Fibroblast of lung (primary cell): Measurements from ENCODE around the gene ZNF394. TPM values are rescaled to one million over a fixed set of nuclear protein-coding genes. Genes with fewer than 3 reads are reported as not detected.

Experiments
- DNase-seq, 2 donors: peaks; one replicate each; pipeline versions ENCODE4 v3.0.0 to v3.0.0-alpha.2; 2010; ENCODE audit warnings: low read depth in 2 of 2
- H2AFZ ChIP-seq: 2 replicates; pipeline ENCODE4 v1.5.1; 2012; ENCODE audit warnings: low read length, control low read depth, inconsistent platforms
- H3K27ac ChIP-seq: 2 replicates; pipeline ENCODE4 v1.5.1; 2011; ENCODE audit warnings: low read length, control low read depth; ENCODE audit not compliant: insufficient read depth
- H3K27me3 ChIP-seq: 2 replicates; pipeline ENCODE4 v1.5.1; 2011; ENCODE audit warnings: mild to moderate bottlenecking, low read length; ENCODE audit not compliant: control insufficient read depth, insufficient read depth
- H3K36me3 ChIP-seq: 2 replicates; pipeline ENCODE4 v1.5.1; 2011; ENCODE audit warnings: low read length; ENCODE audit not compliant: control insufficient read depth, insufficient read depth
- H3K4me1 ChIP-seq: 2 replicates; pipeline ENCODE4 v1.5.1; 2011; ENCODE audit warnings: low read length; ENCODE audit not compliant: control insufficient read depth, insufficient read depth; ENCODE audit errors: extremely low read depth
- H3K4me2 ChIP-seq: 2 replicates; pipeline ENCODE4 v1.5.1; 2011; ENCODE audit warnings: low read length, control low read depth; ENCODE audit not compliant: insufficient read depth; ENCODE audit errors: extremely low read depth
- H3K4me3 ChIP-seq, 4 experiments: fragments of 200-600 bp in 1 of 4; sonication (generic) in 1 of 4; replicated peaks in 1 of 4; 2 replicates each; pipeline ENCODE4 v1.5.1; 2011 to 2016; ENCODE audit warnings: low read length in 4 of 4, low read depth in 3 of 4, mild to moderate bottlenecking in 3 of 4, control low read depth in 2 of 4, inconsistent platforms in 1 of 4, mixed read lengths in 1 of 4; ENCODE audit not compliant: insufficient read depth in 1 of 4; ENCODE audit errors: control extremely low read depth in 1 of 4
- H3K79me2 ChIP-seq: 2 replicates; pipeline ENCODE4 v1.5.1; 2012; ENCODE audit warnings: mild to moderate bottlenecking, low read length, inconsistent platforms; ENCODE audit not compliant: control insufficient read depth, insufficient read depth
- H3K9ac ChIP-seq: 2 replicates; pipeline ENCODE4 v1.5.1; 2011; ENCODE audit warnings: mild to moderate bottlenecking, low read length, control low read depth; ENCODE audit not compliant: insufficient read depth
- H3K9me3 ChIP-seq: 2 replicates; pipeline ENCODE4 v1.5.1; 2012; ENCODE audit warnings: low read depth, low read length; ENCODE audit not compliant: control insufficient read depth, insufficient read depth
- H4K20me1 ChIP-seq: 2 replicates; pipeline ENCODE4 v1.5.1; 2011; ENCODE audit warnings: low read length; ENCODE audit not compliant: control insufficient read depth, insufficient read depth; ENCODE audit errors: extremely low read depth
- CTCF ChIP-seq, 2 donors: IDR thresholded peaks in 1 of 2; conservative IDR thresholded peaks in 1 of 2; 1 replicate in 1 of 2; 2 replicates in 1 of 2; pipeline ENCODE4 v1.5.1; 2011 to 2012; ENCODE audit warnings: low read length in 2 of 2, control low read depth in 1 of 2, inconsistent platforms in 1 of 2, low read depth in 1 of 2, mild to moderate bottlenecking in 1 of 2
- EZH2 ChIP-seq: IDR thresholded peaks from 2 replicates; pipeline ENCODE4 v1.5.1; 2012; ENCODE audit warnings: low read length, control low read depth, mild to moderate bottlenecking; ENCODE audit errors: missing control alignments
- polyA plus RNA-seq, 2 donors: library from polyadenylated mRNA; depleted of rRNA in 1 of 2; stranded (reverse) in 1 of 2; unstranded in 1 of 2; fragments of >200 nt; gene quantifications; 2 replicates each; pipeline ENCODE4 v1.2.1, GENCODE V29; 2011 to 2012; ENCODE audit warnings: missing spikeins in 1 of 2
- total RNA-seq: library from RNA; depleted of rRNA; stranded (reverse); fragments of >200 nt; gene quantifications from 2 replicates; pipeline ENCODE4 v1.2.1, GENCODE V29; 2014

ZNF394 gene
- total and polyA plus RNA-seq, 2 donors (not counting 1 experiment from before 2014, with no cell fraction given) = 9.5 to 20.1 TPM

- Histone ChIP-seq H3K27me3 (no peaks in the 10 kb centered on the region), H2AFZ (no peak overlapping the region), H3K9me3 (no peaks in the 10 kb centered on the region), H3K4me1 (no peaks in the 10 kb centered on the region), H3K4me3 (no peak overlapping the region), H3K4me2 (no peak overlapping the region), H4K20me1 (no peaks in the 10 kb centered on the region), H3K27ac (no peak overlapping the region), H3K79me2 (no peaks in the 10 kb centered on the region), H3K36me3 (peaks cover 4% of the 10 kb centered on the region), H3K9ac (no peak overlapping the region)
- TF ChIP-seq EZH2 = no peak
- TF ChIP-seq CTCF (conservative IDR thresholded peaks at IDR 0.05 in 1 of 2, IDR thresholded peaks at IDR 0.05 in 1 of 2; ENCODE audit: low read depth in 1 of 2, low read length in 2 of 2) = no peak
- no peak for DNase-seq
These were observed 43.1 kb upstream of the ZNF394 start for GRCh38 chr7:99543081-99543671.

GRCh38 chr7:99541212-99541611 is 41.1 kb upstream of the ZNF394 start:
- Histone ChIP-seq H3K27ac (no peak overlapping the region), H3K4me2 (no peak overlapping the region), H3K4me1 (no peaks in the 10 kb centered on the region), H4K20me1 (no peaks in the 10 kb centered on the region), H3K36me3 (peaks cover 1% of the 10 kb centered on the region), H2AFZ (no peak overlapping the region), H3K9ac (no peak overlapping the region), H3K9me3 (no peaks in the 10 kb centered on the region), H3K79me2 (no peaks in the 10 kb centered on the region), H3K4me3 (no peak overlapping the region), H3K27me3 (no peaks in the 10 kb centered on the region)
- TF ChIP-seq CTCF (conservative IDR thresholded peaks at IDR 0.05 in 1 of 2, IDR thresholded peaks at IDR 0.05 in 1 of 2; ENCODE audit: low read depth in 1 of 2, low read length in 2 of 2) (no peak), EZH2 (no peak)
- DNase-seq = no peak

GRCh38 chr7:99540542-99540941 is 40.5 kb upstream of the ZNF394 start:
- H4K20me1 ChIP-seq = no peaks in the 10 kb centered on the region
- no peak overlapping the region for H3K27ac ChIP-seq
- no peak overlapping the region for H3K9ac ChIP-seq
- H3K27me3 ChIP-seq = no peaks in the 10 kb centered on the region
- no peak overlapping the region for H3K4me3 ChIP-seq
- no peak overlapping the region for H2AFZ ChIP-seq
- H3K4me2 ChIP-seq = no peak overlapping the region
- DNase-seq = no peak
- no peaks in the 10 kb centered on the region for H3K79me2 ChIP-seq
- TF ChIP-seq EZH2 (no peak), CTCF (conservative IDR thresholded peaks at IDR 0.05 in 1 of 2, IDR thresholded peaks at IDR 0.05 in 1 of 2; ENCODE audit: low read depth in 1 of 2, low read length in 2 of 2) (no peak)
- no peaks in the 10 kb centered on the region for H3K4me1 ChIP-seq
- no peaks in the 10 kb centered on the region for H3K9me3 ChIP-seq
- peaks cover 1% of the 10 kb centered on the region for H3K36me3 ChIP-seq
